G401 (cell line): ENCODE results near the gene HMGN3. TPM values are rescaled to one million over a fixed set of nuclear protein-coding genes. Genes with fewer than 3 reads are reported as not detected.

Source experiments
- total RNA-seq: library from RNA; depleted of rRNA; stranded (reverse); fragments of >200 nt; shearing (Covaris generic); gene quantifications from 2 replicates; pipeline ENCODE4 v1.2.3, GENCODE V29; 2014; rRNA removed

HMGN3 gene
- total RNA-seq, 1 experiment from 2014 or later: 400 TPM

Other genes with a start within 250 kb of the HMGN3 start
- gene PHIP, start 156.4 kb downstream of the HMGN3 start, total RNA-seq: 13.9 and 23.1 TPM in 2 replicates